HUES6 (cell line): ENCODE results near the gene EPG5.

Experiments used
- H3K27ac ChIP-seq: 2 replicates; pipeline ENCODE4 v1.7.0; 2013; ENCODE audit warnings: low read depth, mild to moderate bottlenecking, low read length, inconsistent platforms
- H3K27me3 ChIP-seq: 2 replicates; pipeline ENCODE4 v1.6.1; 2013; ENCODE audit warnings: low read length; ENCODE audit not compliant: control insufficient read depth, insufficient read depth
- H3K36me3 ChIP-seq: 2 replicates; pipeline ENCODE4 v1.6.1; 2013; ENCODE audit warnings: low read length; ENCODE audit not compliant: control insufficient read depth, insufficient read depth
- H3K4me1 ChIP-seq: 2 replicates; pipeline ENCODE4 v1.6.1; 2013; ENCODE audit warnings: low read length; ENCODE audit not compliant: control insufficient read depth, insufficient read depth
- H3K4me3 ChIP-seq: 2 replicates; pipeline ENCODE4 v1.5.1; 2013; ENCODE audit warnings: low read depth, low read length
- H3K9ac ChIP-seq: one replicate; pipeline ENCODE4 v1.6.1; 2013; ENCODE audit warnings: mild to moderate bottlenecking, low read length
- H3K9me3 ChIP-seq: 2 replicates; pipeline ENCODE4 v1.6.1; 2013; ENCODE audit warnings: low read depth, low read length; ENCODE audit not compliant: control insufficient read depth, insufficient read depth

Gene EPG5

GRCh38 chr18:45891806-45892205 lies 75.3 kb downstream of the EPG5 start:
- Histone ChIP-seq H3K9me3 (no peaks in the 10 kb centered on the region), H3K27me3 (no peaks in the 10 kb centered on the region), H3K36me3 (peaks cover 19% of the 10 kb centered on the region), H3K4me1 (no peaks in the 10 kb centered on the region), H3K4me3 (no peak overlapping the region), H3K9ac (no peak overlapping the region), H3K27ac (no peak overlapping the region)

GRCh38 chr18:45890606-45891005 lies 76.5 kb downstream of the EPG5 start:
- H3K4me1 ChIP-seq = no peaks in the 10 kb centered on the region
- no peaks in the 10 kb centered on the region for H3K27me3 ChIP-seq
- no peaks in the 10 kb centered on the region for H3K9me3 ChIP-seq
- no peak overlapping the region for H3K9ac ChIP-seq
- H3K27ac ChIP-seq = no peak overlapping the region
- peaks cover 19% of the 10 kb centered on the region for H3K36me3 ChIP-seq
- H3K4me3 ChIP-seq = no peak overlapping the region

- Histone ChIP-seq H3K27ac (no peak overlapping the region), H3K4me3 (no peak overlapping the region), H3K4me1 (no peaks in the 10 kb centered on the region), H3K9me3 (no peaks in the 10 kb centered on the region), H3K27me3 (no peaks in the 10 kb centered on the region), H3K36me3 (peaks cover 16% of the 10 kb centered on the region), H3K9ac (no peak overlapping the region)
Measured at GRCh38 chr18:45889419-45890064, 77.6 kb downstream of the EPG5 start.

- Histone ChIP-seq H3K9me3 (no peaks in the 10 kb centered on the region), H3K9ac (no peak overlapping the region), H3K27me3 (no peaks in the 10 kb centered on the region), H3K4me3 (no peak overlapping the region), H3K27ac (no peak overlapping the region), H3K4me1 (no peaks in the 10 kb centered on the region), H3K36me3 (peaks cover 24% of the 10 kb centered on the region)
Measured at GRCh38 chr18:45887585-45887984, 79.5 kb downstream of the EPG5 start.

- Histone ChIP-seq H3K9ac (no peak overlapping the region), H3K27me3 (no peaks in the 10 kb centered on the region), H3K36me3 (peaks cover 29% of the 10 kb centered on the region), H3K9me3 (no peaks in the 10 kb centered on the region), H3K4me1 (no peaks in the 10 kb centered on the region), H3K27ac (no peak overlapping the region), H3K4me3 (no peak overlapping the region)
Measured at GRCh38 chr18:45880876-45881558, 86.1 kb downstream of the EPG5 start.

- Histone ChIP-seq H3K9me3 (no peaks in the 10 kb centered on the region), H3K27me3 (no peaks in the 10 kb centered on the region), H3K27ac (no peak overlapping the region), H3K4me3 (no peak overlapping the region), H3K9ac (no peak overlapping the region), H3K4me1 (no peaks in the 10 kb centered on the region), H3K36me3 (peaks cover 35% of the 10 kb centered on the region)
Measured at GRCh38 chr18:45879681-45880655, 87.2 kb downstream of the EPG5 start.

GRCh38 chr18:45877403-45877802 lies 89.7 kb downstream of the EPG5 start:
- Histone ChIP-seq H3K4me1 (no peaks in the 10 kb centered on the region), H3K9ac (no peak overlapping the region), H3K27ac (no peak overlapping the region), H3K4me3 (no peak overlapping the region), H3K36me3 (peaks cover 36% of the 10 kb centered on the region), H3K27me3 (no peaks in the 10 kb centered on the region), H3K9me3 (no peaks in the 10 kb centered on the region)

GRCh38 chr18:45876161-45876560 lies 91.0 kb downstream of the EPG5 start:
- no peak overlapping the region for H3K27ac ChIP-seq
- H3K27me3 ChIP-seq = no peaks in the 10 kb centered on the region
- no peaks in the 10 kb centered on the region for H3K9me3 ChIP-seq
- no peaks in the 10 kb centered on the region for H3K4me1 ChIP-seq
- H3K4me3 ChIP-seq = no peak overlapping the region
- no peak overlapping the region for H3K9ac ChIP-seq
- H3K36me3 ChIP-seq = peaks cover 36% of the 10 kb centered on the region

GRCh38 chr18:45874491-45875184 lies 92.5 kb downstream of the EPG5 start:
- Histone ChIP-seq H3K27me3 (no peaks in the 10 kb centered on the region), H3K4me3 (no peak overlapping the region), H3K27ac (no peak overlapping the region), H3K9me3 (no peaks in the 10 kb centered on the region), H3K4me1 (no peaks in the 10 kb centered on the region), H3K36me3 (peaks cover 44% of the 10 kb centered on the region), H3K9ac (no peak overlapping the region)

GRCh38 chr18:45871431-45872084 lies 95.6 kb downstream of the EPG5 start:
- Histone ChIP-seq H3K4me1 (no peaks in the 10 kb centered on the region), H3K4me3 (no peak overlapping the region), H3K9me3 (no peaks in the 10 kb centered on the region), H3K9ac (no peak overlapping the region), H3K36me3 (peaks cover 42% of the 10 kb centered on the region), H3K27me3 (no peaks in the 10 kb centered on the region), H3K27ac (no peak overlapping the region)
